Measurements from ENCODE around the gene PIK3CD. TPM values are rescaled to one million over a fixed set of nuclear protein-coding genes. Genes with fewer than 3 reads are reported as not detected.

Gene PIK3CD
- total RNA-seq, 1 donor from 2014 or later, result 28.3 TPM

DNA sequence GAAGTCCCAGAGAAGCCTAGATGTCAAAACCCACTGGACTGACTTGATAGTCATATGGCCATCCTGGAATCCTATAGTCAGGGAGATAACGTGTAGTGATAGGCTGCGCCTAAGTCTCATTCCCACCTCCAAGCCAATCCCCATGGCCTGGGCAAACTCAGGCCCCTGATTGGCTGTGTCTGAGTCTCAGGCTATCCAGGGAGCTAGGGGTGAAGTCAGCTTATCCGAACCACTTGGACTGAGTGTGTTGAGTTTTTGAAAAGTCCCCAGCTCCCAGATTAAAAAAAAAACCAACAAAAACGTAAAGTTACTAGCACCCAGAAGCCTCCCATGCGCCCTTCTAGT is 51.6 kb downstream of the PIK3CD start:
- TF ChIP-seq, protein P1, sequence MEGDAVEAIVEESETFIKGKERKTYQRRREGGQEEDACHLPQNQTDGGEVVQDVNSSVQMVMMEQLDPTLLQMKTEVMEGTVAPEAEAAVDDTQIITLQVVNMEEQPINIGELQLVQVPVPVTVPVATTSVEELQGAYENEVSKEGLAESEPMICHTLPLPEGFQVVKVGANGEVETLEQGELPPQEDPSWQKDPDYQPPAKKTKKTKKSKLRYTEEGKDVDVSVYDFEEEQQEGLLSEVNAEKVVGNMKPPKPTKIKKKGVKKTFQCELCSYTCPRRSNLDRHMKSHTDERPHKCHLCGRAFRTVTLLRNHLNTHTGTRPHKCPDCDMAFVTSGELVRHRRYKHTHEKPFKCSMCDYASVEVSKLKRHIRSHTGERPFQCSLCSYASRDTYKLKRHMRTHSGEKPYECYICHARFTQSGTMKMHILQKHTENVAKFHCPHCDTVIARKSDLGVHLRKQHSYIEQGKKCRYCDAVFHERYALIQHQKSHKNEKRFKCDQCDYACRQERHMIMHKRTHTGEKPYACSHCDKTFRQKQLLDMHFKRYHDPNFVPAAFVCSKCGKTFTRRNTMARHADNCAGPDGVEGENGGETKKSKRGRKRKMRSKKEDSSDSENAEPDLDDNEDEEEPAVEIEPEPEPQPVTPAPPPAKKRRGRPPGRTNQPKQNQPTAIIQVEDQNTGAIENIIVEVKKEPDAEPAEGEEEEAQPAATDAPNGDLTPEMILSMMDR (IDR thresholded peaks at IDR 0.05), result no peak
- Histone ChIP-seq H3K36me3 (no peaks in the 10 kb centered on the region), H3K27ac (no peak overlapping the region), H3K4me3 (no peak overlapping the region), H3K9me3 (no peaks in the 10 kb centered on the region), H3K27me3 (ENCODE audit: low read depth) (no peaks in the 10 kb centered on the region), H3K4me1 (peaks cover 18% of the 10 kb centered on the region)
- ATAC-seq, result no peak
- DNase-seq, result no peak
- intact Hi-C loops (cut with DNase I), result no loop called here

DNA sequence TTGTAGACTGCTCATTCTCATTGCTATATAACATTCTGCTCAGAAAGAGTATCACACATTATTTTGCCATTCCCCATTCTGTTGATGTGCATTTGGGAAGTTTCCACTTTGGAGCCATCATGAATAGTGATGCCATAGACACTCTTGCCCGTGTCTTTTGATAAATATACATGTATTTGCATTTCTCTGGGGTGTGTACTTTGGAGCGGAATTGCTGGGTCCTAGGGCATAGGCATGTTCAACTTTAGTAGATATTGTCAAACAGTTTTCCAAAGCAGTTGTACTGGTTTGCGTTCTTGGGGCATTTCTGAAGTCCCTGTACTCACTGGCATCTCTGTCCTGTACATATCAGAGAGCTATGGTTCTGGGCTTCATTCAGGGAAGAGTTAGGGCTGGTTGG is 52.1 kb downstream of the PIK3CD start:
- TF ChIP-seq, protein P1 (IDR thresholded peaks at IDR 0.05), result no peak
- no peak overlapping the region for H3K4me3 ChIP-seq
- ATAC-seq (no peak), DNase-seq (no peak)
- no peaks in the 10 kb centered on the region for H3K27me3 ChIP-seq (ENCODE audit: low read depth)
- peaks cover 18% of the 10 kb centered on the region for H3K4me1 ChIP-seq
- no peaks in the 10 kb centered on the region for H3K36me3 ChIP-seq
- H3K9me3 ChIP-seq, result no peaks in the 10 kb centered on the region
- H3K27ac ChIP-seq, result no peak overlapping the region
- intact Hi-C loops (cut with DNase I), result no loop called here

GRCh38 chr1:9705337-9706093 is 54.0 kb downstream of the PIK3CD start:
- no peaks in the 10 kb centered on the region for H3K9me3 ChIP-seq
- intact Hi-C loops (cut with DNase I), result no loop called here
- no peak overlapping the region for H3K27ac ChIP-seq
- DNase-seq (no peak), ATAC-seq (no peak)
- H3K4me3 ChIP-seq, result no peak overlapping the region
- peaks cover 8% of the 10 kb centered on the region for H3K36me3 ChIP-seq
- TF ChIP-seq, protein P1 (IDR thresholded peaks at IDR 0.05), result no peak
- no peaks in the 10 kb centered on the region for H3K27me3 ChIP-seq (ENCODE audit: low read depth)
- peaks cover 18% of the 10 kb centered on the region for H3K4me1 ChIP-seq

- Histone ChIP-seq H3K27ac (no peak overlapping the region), H3K36me3 (peaks cover 13% of the 10 kb centered on the region), H3K9me3 (no peaks in the 10 kb centered on the region), H3K4me1 (peaks cover 18% of the 10 kb centered on the region), H3K27me3 (ENCODE audit: low read depth) (no peaks in the 10 kb centered on the region), H3K4me3 (no peak overlapping the region)
- intact Hi-C loops (cut with DNase I), result no loop called here
- TF ChIP-seq, protein P1 (IDR thresholded peaks at IDR 0.05), result no peak
- ATAC-seq (no peak), DNase-seq (no peak)
Observed at GRCh38 chr1:9706178-9706577, 54.6 kb downstream of the PIK3CD start.

GRCh38 chr1:9710037-9710436 is 58.5 kb downstream of the PIK3CD start:
- DNase-seq (no peak), ATAC-seq (no peak)
- Histone ChIP-seq H3K36me3 (peaks cover 40% of the 10 kb centered on the region), H3K4me1 (peaks cover 2% of the 10 kb centered on the region), H3K9me3 (no peaks in the 10 kb centered on the region), H3K4me3 (no peak overlapping the region), H3K27me3 (ENCODE audit: low read depth) (no peaks in the 10 kb centered on the region), H3K27ac (no peak overlapping the region)
- TF ChIP-seq, protein P1 (IDR thresholded peaks at IDR 0.05), result no peak
- intact Hi-C loops (cut with DNase I), result no loop called here

All from lower lobe of right lung (tissue), 2 donors.